WTC11 (cell line): Measurements from ENCODE around the gene MAFB. TPM values are rescaled to one million over a fixed set of nuclear protein-coding genes. Genes with fewer than 3 reads are reported as not detected.

Experiments
- ATAC-seq: fragments of 200-7000 bp; cut with Tn5 transposase; 2 replicates; pipeline ENCODE4 v1.10.0; 2021; ENCODE audit warnings: mild to moderate bottlenecking, moderate library complexity
- CTCF ChIA-PET: fragments of 300-600 bp; sonication (Branson Sonifier 250); formaldehyde crosslinking; loops from one replicate; lab custom pipeline; 2021; ENCODE audit warnings: antibody characterized with exemption; lab: Charles Lee
- POLR2A ChIA-PET: fragments of 350-600 bp; sonication (Branson Sonifier 250); formaldehyde crosslinking; loops from one replicate; lab custom pipeline; 2021; ENCODE audit warnings: antibody characterized with exemption; lab: Charles Lee
- DNase-seq: peaks from one replicate; pipeline ENCODE4 v3.0.0; 2021; ENCODE audit warnings: low spot score
- H3K27ac Mint-ChIP-seq: 2 replicates; pipeline ENCODE4 v1.8.0; 2021; ENCODE audit warnings: mixed read lengths
- H3K27me3 Mint-ChIP-seq: 2 replicates; pipeline ENCODE4 v1.8.0; 2021; ENCODE audit warnings: low read depth, mild to moderate bottlenecking, moderate library complexity, mixed read lengths
- H3K36me3 Mint-ChIP-seq: 2 replicates; pipeline ENCODE4 v1.8.0; 2021; ENCODE audit warnings: mixed read lengths
- H3K4me1 Mint-ChIP-seq: 2 replicates; pipeline ENCODE4 v1.8.0; 2022; ENCODE audit warnings: mixed read lengths
- H3K4me3 Mint-ChIP-seq: 2 replicates; pipeline ENCODE4 v1.8.0; 2021; ENCODE audit warnings: mild to moderate bottlenecking, moderate library complexity, mixed read lengths
- H3K9me3 Mint-ChIP-seq: 2 replicates; pipeline ENCODE4 v1.8.0; 2021; ENCODE audit warnings: mixed read lengths
- AFF4 ChIP-seq: sonication (generic); formaldehyde crosslinking; IDR thresholded peaks from 2 replicates; pipeline ENCODE4 v1.8.1; 2023; ENCODE audit warnings: mild to moderate bottlenecking, missing genetic modification reagents, borderline replicate concordance
- AR ChIP-seq: fragments of 250-450 bp; sonication (Bioruptor Pico); IDR thresholded peaks from 2 replicates; pipeline ENCODE4 v1.9.0; 2021; ENCODE audit warnings: mild to moderate bottlenecking
- ATF6 ChIP-seq: sonication (generic); formaldehyde crosslinking; IDR thresholded peaks from 2 replicates; pipeline ENCODE4 v1.8.1; 2023; ENCODE audit warnings: mild to moderate bottlenecking, missing genetic modification reagents
- CDX4 ChIP-seq: fragments of 250-450 bp; sonication (Bioruptor Pico); IDR thresholded peaks from 2 replicates; pipeline ENCODE4 v1.9.0; 2021; ENCODE audit warnings: moderate library complexity, mild to moderate bottlenecking, inconsistent platforms, borderline replicate concordance
- CREM ChIP-seq: sonication (generic); formaldehyde crosslinking; IDR thresholded peaks from 2 replicates; pipeline ENCODE4 v1.8.1; 2022; ENCODE audit warnings: mild to moderate bottlenecking, missing genetic modification reagents, moderate library complexity
- E2F5 ChIP-seq: sonication (generic); formaldehyde crosslinking; IDR thresholded peaks from 2 replicates; pipeline ENCODE4 v1.8.1; 2022; ENCODE audit warnings: mild to moderate bottlenecking, moderate library complexity, missing genetic modification reagents
- ELF4 ChIP-seq: sonication (generic); formaldehyde crosslinking; IDR thresholded peaks from 2 replicates; pipeline ENCODE4 v1.8.1; 2022; ENCODE audit warnings: low read depth, mild to moderate bottlenecking, moderate library complexity, missing genetic modification reagents
- FOXJ3 ChIP-seq: sonication (generic); formaldehyde crosslinking; IDR thresholded peaks from 2 replicates; pipeline ENCODE4 v1.9.0; 2021; ENCODE audit warnings: missing genetic modification reagents, mild to moderate bottlenecking, borderline replicate concordance
- GABPB1 ChIP-seq: sonication (generic); formaldehyde crosslinking; IDR thresholded peaks from 2 replicates; pipeline ENCODE4 v1.8.1; 2023; ENCODE audit warnings: mild to moderate bottlenecking, missing genetic modification reagents
- HMGA2 ChIP-seq: fragments of 250-450 bp; sonication (Bioruptor Pico); IDR thresholded peaks from 2 replicates; pipeline ENCODE4 v1.4.0; 2021; ENCODE audit warnings: mild to moderate bottlenecking, moderate library complexity
- MLX ChIP-seq: sonication (generic); formaldehyde crosslinking; IDR thresholded peaks from 2 replicates; pipeline ENCODE4 v1.8.1; 2023; ENCODE audit warnings: mild to moderate bottlenecking, missing genetic modification reagents, moderate library complexity
- PRRX2 ChIP-seq: fragments of 250-450 bp; sonication (Bioruptor Pico); IDR thresholded peaks from 2 replicates; pipeline ENCODE4 v1.8.0; 2021; ENCODE audit warnings: mild to moderate bottlenecking
- RORB ChIP-seq: fragments of 250-450 bp; sonication (Bioruptor Pico); IDR thresholded peaks from 2 replicates; pipeline ENCODE4 v1.9.0; 2021; ENCODE audit warnings: mild to moderate bottlenecking
- USF1 ChIP-seq: sonication (generic); formaldehyde crosslinking; IDR thresholded peaks from 2 replicates; pipeline ENCODE4 v1.8.0; 2022; ENCODE audit warnings: mild to moderate bottlenecking, missing genetic modification reagents
- USF2 ChIP-seq: sonication (generic); formaldehyde crosslinking; IDR thresholded peaks from 2 replicates; pipeline ENCODE4 v1.8.1; 2023; ENCODE audit warnings: mild to moderate bottlenecking, missing genetic modification reagents, moderate library complexity
- ZBTB21 ChIP-seq: sonication (generic); formaldehyde crosslinking; IDR thresholded peaks from 2 replicates; pipeline ENCODE4 v1.8.1; 2023; ENCODE audit warnings: mild to moderate bottlenecking, missing genetic modification reagents, borderline replicate concordance
- ZNF232 ChIP-seq: sonication (generic); formaldehyde crosslinking; IDR thresholded peaks from 2 replicates; pipeline ENCODE4 v1.8.0; 2022; ENCODE audit warnings: mild to moderate bottlenecking, missing genetic modification reagents
- total RNA-seq: library from RNA; stranded (reverse); gene quantifications from 3 replicates; pipeline ENCODE4 v1.2.3, GENCODE V29; 2021

Gene MAFB
- total RNA-seq, 1 experiment from 2014 or later = 5.3 TPM

- TF ChIP-seq ATF6 (no peak), CREM (CRISPR knock-in tag) (no peak)
Observed at GRCh38 chr20:40713508-40713907, 24.5 kb upstream of the MAFB start (continued).

- ATAC-seq = no peak
- no peaks in the 10 kb centered on the region for H3K9me3 Mint-ChIP-seq
- H3K27ac Mint-ChIP-seq = no peak overlapping the region
- no peak for TF ChIP-seq AR (CRISPR knock-in tag)
- no peak for TF ChIP-seq RORB (CRISPR knock-in tag)
- TF ChIP-seq E2F5 (CRISPR knock-in tag) = no peak
- no peak for TF ChIP-seq AFF4 (CRISPR knock-in tag)
- no peak for TF ChIP-seq ELF4 (CRISPR knock-in tag)
- no peak for TF ChIP-seq ZBTB21 (CRISPR knock-in tag)
- TF ChIP-seq GABPB1 = no peak
- TF ChIP-seq MLX (CRISPR knock-in tag) = no peak
- no peak for TF ChIP-seq CREM (CRISPR knock-in tag)
- TF ChIP-seq PRRX2 (CRISPR knock-in tag) = no peak
- TF ChIP-seq USF2 = no peak
- no peak for TF ChIP-seq HMGA2 (CRISPR knock-in tag)
- no peak for TF ChIP-seq USF1
- TF ChIP-seq CDX4 (CRISPR knock-in tag) = no peak
- no peak for TF ChIP-seq FOXJ3 (CRISPR knock-in tag)
- no peak for TF ChIP-seq ZNF232 (CRISPR knock-in tag)
- TF ChIP-seq, all 79 proteins: peak for 0
- POLR2A ChIA-PET = no interaction called here
- Mint-ChIP-seq H3K36me3 (no peaks in the 10 kb centered on the region), H3K27me3 (no peaks in the 10 kb centered on the region), H3K4me1 (peaks cover 4% of the 10 kb centered on the region), H3K4me3 (no peak overlapping the region)
- DNase-seq = no peak
- CTCF ChIA-PET = interaction anchor here (0.8 to 3.2 kb wide), 5 partner anchors 22 to 257 kb away, joined by 3 to 12 read pairs (median 7); partner anchors contain the start of gene MAFB
Observed at GRCh38 chr20:40711079-40711478, 22.0 kb upstream of the MAFB start.
